GM18951 (cell line): Measurements from ENCODE around the gene TMX3.

Experiments used
- POLR2A ChIP-seq: IDR thresholded peaks from 4 replicates; pipeline ENCODE4 v1.6.1; 2011; ENCODE audit warnings: mild to moderate bottlenecking; ENCODE audit not compliant: insufficient read length, insufficient read depth; ENCODE audit errors: extremely low read depth
- in situ Hi-C: fragments of 300-500 bp; cut with MboI; formaldehyde crosslinking; loops from one replicate; pipeline ENCODE4 v1.12.0; 2022; ENCODE audit warnings: low sequenced_read_pairs, mixed read lengths, inconsistent platforms; ENCODE audit not compliant: unreplicated experiment

The TMX3 gene

GRCh38 chr18:68699043-68699442 is 15.9 kb downstream of the TMX3 start:
- in situ Hi-C loops, result no loop called here
- TF ChIP-seq POLR2A, result no peak

DNA sequence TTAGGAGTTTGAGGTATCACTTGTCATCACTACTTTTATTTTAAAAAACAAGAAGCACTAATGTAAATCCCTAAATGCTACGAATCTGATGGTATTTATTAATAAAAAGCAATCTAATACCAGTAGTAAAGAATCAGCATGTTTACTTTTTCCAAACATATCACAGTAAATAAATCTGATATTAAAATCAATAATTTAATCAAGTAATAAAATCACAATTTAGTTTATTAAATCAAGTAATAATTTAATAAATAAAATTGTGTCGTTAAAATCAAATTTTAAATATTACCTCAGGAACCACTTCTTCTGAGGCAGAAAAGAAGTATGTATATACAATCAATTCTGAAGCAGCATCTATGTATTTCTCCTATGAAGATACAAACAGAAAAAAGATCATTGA is 18.0 kb downstream of the TMX3 start:
- no peak for TF ChIP-seq POLR2A
- in situ Hi-C loops, result no loop called here

DNA sequence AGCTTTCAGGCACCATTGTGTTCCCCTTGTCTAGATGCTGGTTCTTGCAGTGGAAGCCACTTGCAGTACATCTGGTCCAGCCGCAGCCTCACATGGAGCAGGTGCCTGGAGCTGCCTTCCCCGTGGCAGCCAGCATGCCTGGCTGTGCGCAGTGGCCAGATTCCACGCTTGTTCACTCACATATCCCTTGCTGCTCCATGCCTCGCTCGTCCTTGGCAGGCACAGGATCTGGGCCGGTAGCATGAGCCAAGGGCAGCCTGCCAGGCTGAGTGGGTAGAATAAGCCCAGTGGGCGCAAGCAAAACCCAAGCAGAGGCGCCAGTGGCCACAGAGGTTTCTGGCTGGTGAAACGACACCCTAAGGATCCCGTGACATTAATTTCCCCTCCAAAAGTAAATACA is 20.6 kb downstream of the TMX3 start:
- TF ChIP-seq POLR2A, result no peak
- in situ Hi-C loops, result no loop called here

- in situ Hi-C loops, result no loop called here
- no peak for TF ChIP-seq POLR2A
Observed at GRCh38 chr18:68693091-68693815, 21.7 kb downstream of the TMX3 start.

DNA sequence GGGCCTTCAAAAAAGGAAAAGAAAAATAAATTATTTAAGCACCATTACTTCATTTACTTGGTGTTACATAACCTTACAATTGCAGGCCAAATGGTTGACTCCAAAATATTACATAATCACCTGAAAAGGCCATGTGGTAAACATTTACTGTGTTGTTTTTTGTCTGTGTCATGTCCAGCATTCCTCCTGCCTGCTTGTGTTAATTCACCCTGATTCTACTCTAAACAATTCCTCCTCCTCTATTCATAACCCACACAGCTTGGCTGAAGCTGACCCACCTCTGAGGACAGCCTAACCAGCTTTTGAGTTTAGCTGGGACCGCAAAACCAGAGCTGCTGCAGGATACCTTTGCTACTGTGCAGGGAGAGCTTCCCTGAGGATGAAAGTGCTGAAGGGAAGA is 35.4 kb downstream of the TMX3 start:
- no peak for TF ChIP-seq POLR2A

DNA sequence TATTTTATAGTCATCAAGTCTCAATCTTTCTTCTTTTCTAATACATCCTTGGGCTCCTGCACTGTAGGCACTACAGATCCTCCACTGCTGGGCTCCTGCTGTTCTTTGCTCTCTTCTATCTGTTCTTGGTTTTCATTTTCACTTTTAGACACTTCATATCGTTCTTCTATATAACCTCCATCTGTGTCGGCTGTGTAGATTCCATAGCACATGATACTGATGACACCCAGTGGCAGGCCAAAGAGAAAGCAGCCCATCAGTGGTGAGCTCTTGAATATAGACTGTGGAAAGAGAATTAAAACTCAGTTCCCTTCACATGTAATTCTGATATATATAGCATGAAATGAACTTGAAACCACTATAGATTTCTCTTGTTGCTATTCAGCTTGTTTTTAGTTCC is 38.0 kb downstream of the TMX3 start:
- in situ Hi-C loops, result no loop called here
- TF ChIP-seq POLR2A, result no peak

More for the DNA sequence above, 35.4 kb downstream of the TMX3 start:
- in situ Hi-C loops, result no loop called here

- in situ Hi-C loops, result loop anchor here (25.0 kb wide), 1 partner anchor 1455 kb away; no protein-coding TSS in a partner anchor
- no peak for TF ChIP-seq POLR2A
Observed at GRCh38 chr18:68667121-68667520, 47.8 kb downstream of the TMX3 start.

DNA sequence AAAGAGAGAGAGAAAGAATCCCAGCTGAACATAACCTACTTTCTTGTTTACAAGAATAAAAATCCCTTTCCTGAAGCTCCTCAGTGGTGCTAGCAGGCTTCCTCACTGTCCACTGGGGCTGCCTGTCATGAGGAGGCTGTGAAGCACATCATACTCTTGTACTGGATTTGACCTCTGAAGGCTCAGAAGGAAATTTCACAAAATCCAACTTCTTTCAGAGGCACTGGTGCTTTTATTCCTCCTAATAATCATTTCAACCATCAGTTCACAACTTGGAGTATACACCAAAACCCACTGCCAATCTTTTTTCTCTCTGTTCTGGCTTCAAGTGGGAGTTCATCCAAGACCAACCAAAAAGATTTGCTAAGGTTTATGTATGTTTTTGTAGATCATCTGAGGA is 48.5 kb downstream of the TMX3 start:
- in situ Hi-C loops, result loop anchor here (25.0 kb wide), 1 partner anchor 1454 kb away; no protein-coding TSS in a partner anchor

DNA sequence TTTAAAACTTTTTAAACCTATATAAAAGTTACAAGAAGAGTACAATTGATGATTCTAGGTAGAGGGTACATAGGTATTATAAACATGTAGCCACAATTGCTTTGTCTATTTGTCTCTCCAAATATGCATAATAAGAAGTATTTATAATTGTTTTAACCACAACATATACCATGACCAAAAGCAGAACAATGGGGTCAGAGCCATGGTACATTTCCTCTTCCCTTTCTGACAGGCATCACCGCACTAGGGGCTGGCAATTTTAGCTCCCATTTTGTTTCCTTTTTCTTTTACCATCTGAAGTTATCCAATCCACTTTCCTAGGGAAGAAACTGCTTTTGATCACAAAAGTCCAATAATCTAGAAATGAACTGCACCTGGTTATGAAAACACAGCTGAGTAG is 49.3 kb downstream of the TMX3 start:
- in situ Hi-C loops, result loop anchor here (25.0 kb wide), 1 partner anchor 1453 kb away; no protein-coding TSS in a partner anchor
- no peak for TF ChIP-seq POLR2A

More for the DNA sequence above, 48.5 kb downstream of the TMX3 start:
- no peak for TF ChIP-seq POLR2A

DNA sequence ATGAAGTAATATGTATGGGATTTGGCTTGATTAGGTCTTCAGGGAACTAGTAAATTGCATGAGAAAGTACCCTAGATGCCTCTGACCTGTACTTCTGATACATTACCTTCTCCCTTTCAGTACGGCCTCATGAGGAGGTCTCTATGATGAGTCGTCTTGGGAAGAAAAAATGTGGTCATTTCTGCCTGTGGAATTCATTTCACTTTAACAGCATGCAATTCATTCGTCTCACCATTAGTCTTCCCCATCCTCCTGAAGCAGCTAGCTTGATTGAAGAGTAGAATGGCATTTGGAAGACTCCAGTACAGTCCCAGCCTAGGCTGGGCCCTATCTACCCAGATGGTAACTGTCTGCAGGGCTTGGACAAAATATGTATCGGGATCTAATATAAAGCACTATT is 52.2 kb downstream of the TMX3 start:
- TF ChIP-seq POLR2A, result no peak
- in situ Hi-C loops, result loop anchor here (25.0 kb wide), 1 partner anchor 1450 kb away; no protein-coding TSS in a partner anchor

GRCh38 chr18:68660354-68661183 is 54.3 kb downstream of the TMX3 start:
- in situ Hi-C loops, result loop anchor here (25.0 kb wide), 1 partner anchor 1448 kb away; no protein-coding TSS in a partner anchor

GRCh38 chr18:68648191-68648590 is 66.7 kb downstream of the TMX3 start:
- TF ChIP-seq POLR2A, result no peak
- in situ Hi-C loops, result no loop called here

More at GRCh38 chr18:68660354-68661183, 54.3 kb downstream of the TMX3 start:
- no peak for TF ChIP-seq POLR2A

DNA sequence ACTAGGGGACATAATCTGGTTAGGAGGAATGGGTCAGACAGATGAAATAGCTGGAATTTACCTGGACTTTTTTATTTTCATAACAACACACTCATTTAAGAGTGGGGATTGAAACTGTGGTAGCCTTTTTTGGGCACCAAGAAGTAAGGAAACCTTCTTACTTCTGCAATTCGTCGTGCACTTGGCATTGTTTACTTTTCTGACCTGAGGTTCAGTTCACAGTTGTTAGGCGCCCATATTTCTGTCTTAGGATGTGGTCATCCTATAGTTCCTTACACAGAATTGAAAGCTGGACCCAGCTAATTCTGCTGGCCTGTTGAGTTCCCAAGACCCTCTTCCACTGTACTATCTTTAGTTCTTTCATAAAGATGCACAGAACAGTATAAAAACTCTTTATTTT is 72.9 kb downstream of the TMX3 start:
- in situ Hi-C loops, result no loop called here
- no peak for TF ChIP-seq POLR2A

- no peak for TF ChIP-seq POLR2A
- in situ Hi-C loops, result no loop called here
Observed at GRCh38 chr18:68640861-68641260, 74.0 kb downstream of the TMX3 start.

DNA sequence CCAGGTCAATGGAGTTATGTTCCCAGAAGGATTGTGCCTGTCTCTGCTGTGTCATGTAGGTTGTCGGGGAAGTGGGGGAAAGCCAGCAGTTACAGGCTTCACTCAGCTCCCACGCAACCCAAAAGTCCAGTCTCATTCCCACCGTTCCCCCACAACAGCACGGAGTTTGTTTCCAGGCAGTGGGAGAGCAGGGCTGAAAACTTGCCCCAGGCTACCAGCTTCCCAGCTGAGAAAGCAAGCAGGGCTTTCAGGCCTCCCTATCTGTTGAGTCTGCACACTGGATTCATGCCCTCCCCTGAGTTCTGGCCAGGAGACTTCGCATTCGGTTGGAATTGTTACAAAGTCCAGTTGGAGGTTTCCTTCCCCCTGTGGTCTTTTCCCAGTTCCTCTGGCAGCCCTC is 76.3 kb downstream of the TMX3 start:
- no peak for TF ChIP-seq POLR2A
- in situ Hi-C loops, result no loop called here
